ENCODE data around the gene SEC62.

The SEC62 gene

GRCh38 chr3:169945313-169945712, 21.3 kb upstream of the SEC62 start:
- no peak for ATAC-seq (ENCODE audit: insufficient read depth, low read depth)
- TF ChIP-seq CTCF (IDR thresholded peaks at IDR 0.05; ENCODE audit: borderline replicate concordance, extremely low read depth, low read length, poor library complexity, severe bottlenecking) (no peak), EZH2 (IDR thresholded peaks at IDR 0.05; ENCODE audit: borderline replicate concordance, low read depth, low read length, severe bottlenecking) (no peak)
- Histone ChIP-seq H3K9me3 (ENCODE audit: insufficient read depth, low read length, severe bottlenecking) (no peaks in the 10 kb centered on the region), H3K4me3 (ENCODE audit: low read depth in 1 of 2, low read length in 2 of 2) (no peak overlapping the region), H3K36me3 (ENCODE audit: insufficient read depth, low read length) (no peaks in the 10 kb centered on the region), H4K20me1 (ENCODE audit: insufficient read depth, low read length) (no peaks in the 10 kb centered on the region), H2AFZ (ENCODE audit: low read depth, low read length) (no peak overlapping the region), H3K27ac (ENCODE audit: low read length) (no peak overlapping the region), H3K4me1 (ENCODE audit: insufficient read depth, low read length) (no peaks in the 10 kb centered on the region), H3K79me2 (ENCODE audit: insufficient read depth, low read length) (no peaks in the 10 kb centered on the region), H3K27me3 (ENCODE audit: insufficient read depth, low read length, poor library complexity) (peaks cover 9% of the 10 kb centered on the region), H3K9ac (ENCODE audit: low read depth, low read length) (no peak overlapping the region), H3K4me2 (ENCODE audit: insufficient read depth, low read length) (no peak overlapping the region)
- no peak for DNase-seq

GRCh38 chr3:169946336-169946735, 20.3 kb upstream of the SEC62 start:
- Histone ChIP-seq H4K20me1 (ENCODE audit: insufficient read depth, low read length) (no peaks in the 10 kb centered on the region), H3K4me2 (ENCODE audit: insufficient read depth, low read length) (no peak overlapping the region), H3K27ac (ENCODE audit: low read length) (no peak overlapping the region), H3K4me3 (ENCODE audit: low read depth in 1 of 2, low read length in 2 of 2) (no peak overlapping the region), H3K27me3 (ENCODE audit: insufficient read depth, low read length, poor library complexity) (peaks cover 9% of the 10 kb centered on the region), H2AFZ (ENCODE audit: low read depth, low read length) (no peak overlapping the region), H3K9ac (ENCODE audit: low read depth, low read length) (no peak overlapping the region), H3K4me1 (ENCODE audit: insufficient read depth, low read length) (no peaks in the 10 kb centered on the region), H3K36me3 (ENCODE audit: insufficient read depth, low read length) (no peaks in the 10 kb centered on the region), H3K9me3 (ENCODE audit: insufficient read depth, low read length, severe bottlenecking) (no peaks in the 10 kb centered on the region), H3K79me2 (ENCODE audit: insufficient read depth, low read length) (no peaks in the 10 kb centered on the region)
- DNase-seq (no peak), ATAC-seq (ENCODE audit: insufficient read depth, low read depth) (no peak)
- no peak for TF ChIP-seq EZH2 (IDR thresholded peaks at IDR 0.05; ENCODE audit: borderline replicate concordance, low read depth, low read length, severe bottlenecking)
- no peak for TF ChIP-seq CTCF (IDR thresholded peaks at IDR 0.05; ENCODE audit: borderline replicate concordance, extremely low read depth, low read length, poor library complexity, severe bottlenecking)

- Histone ChIP-seq H3K79me2 (ENCODE audit: insufficient read depth, low read length) (no peaks in the 10 kb centered on the region), H2AFZ (ENCODE audit: low read depth, low read length) (no peak overlapping the region), H3K36me3 (ENCODE audit: insufficient read depth, low read length) (no peaks in the 10 kb centered on the region), H3K27ac (ENCODE audit: low read length) (no peak overlapping the region), H4K20me1 (ENCODE audit: insufficient read depth, low read length) (no peaks in the 10 kb centered on the region), H3K27me3 (ENCODE audit: insufficient read depth, low read length, poor library complexity) (peaks cover 6% of the 10 kb centered on the region), H3K4me3 (ENCODE audit: low read depth in 1 of 2, low read length in 2 of 2) (no peak overlapping the region), H3K9ac (ENCODE audit: low read depth, low read length) (no peak overlapping the region), H3K9me3 (ENCODE audit: insufficient read depth, low read length, severe bottlenecking) (no peaks in the 10 kb centered on the region), H3K4me2 (ENCODE audit: insufficient read depth, low read length) (no peak overlapping the region), H3K4me1 (ENCODE audit: insufficient read depth, low read length) (no peaks in the 10 kb centered on the region)
- TF ChIP-seq EZH2 (IDR thresholded peaks at IDR 0.05; ENCODE audit: borderline replicate concordance, low read depth, low read length, severe bottlenecking) (no peak), CTCF (IDR thresholded peaks at IDR 0.05; ENCODE audit: borderline replicate concordance, extremely low read depth, low read length, poor library complexity, severe bottlenecking) (no peak)
- DNase-seq = no peak
- no peak for ATAC-seq (ENCODE audit: insufficient read depth, low read depth)
These were observed 17.8 kb upstream of the SEC62 start for GRCh38 chr3:169948559-169949448.

Measured in DND-41 (cell line).